ENCODE measurements around the gene FMNL2. TPM values are rescaled to one million over a fixed set of nuclear protein-coding genes. Genes with fewer than 3 reads are reported as not detected.

The FMNL2 gene
- total RNA-seq, 1 experiment from 2014 or later, result 46.5 TPM

DNA sequence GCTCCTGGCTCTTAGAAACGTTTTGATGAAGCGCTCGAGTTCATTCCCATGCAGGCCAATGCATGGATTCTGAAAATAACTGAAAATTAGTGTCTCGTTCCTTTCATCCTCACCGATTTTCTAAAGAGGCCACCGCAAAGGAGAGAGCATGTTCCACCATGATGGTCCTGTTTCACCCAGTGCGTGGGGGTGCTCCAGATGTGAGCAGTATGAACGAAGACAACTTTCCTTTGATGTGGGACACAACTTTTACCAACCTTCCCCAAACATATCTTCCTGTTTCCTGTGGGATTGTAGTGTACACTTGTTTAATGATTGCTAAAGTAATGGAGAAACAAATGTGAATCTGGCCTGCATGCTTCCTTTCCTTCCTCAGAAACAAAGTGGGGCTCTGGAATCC, 267.8 kb downstream of the FMNL2 start:
- TF ChIP-seq, protein P1, sequence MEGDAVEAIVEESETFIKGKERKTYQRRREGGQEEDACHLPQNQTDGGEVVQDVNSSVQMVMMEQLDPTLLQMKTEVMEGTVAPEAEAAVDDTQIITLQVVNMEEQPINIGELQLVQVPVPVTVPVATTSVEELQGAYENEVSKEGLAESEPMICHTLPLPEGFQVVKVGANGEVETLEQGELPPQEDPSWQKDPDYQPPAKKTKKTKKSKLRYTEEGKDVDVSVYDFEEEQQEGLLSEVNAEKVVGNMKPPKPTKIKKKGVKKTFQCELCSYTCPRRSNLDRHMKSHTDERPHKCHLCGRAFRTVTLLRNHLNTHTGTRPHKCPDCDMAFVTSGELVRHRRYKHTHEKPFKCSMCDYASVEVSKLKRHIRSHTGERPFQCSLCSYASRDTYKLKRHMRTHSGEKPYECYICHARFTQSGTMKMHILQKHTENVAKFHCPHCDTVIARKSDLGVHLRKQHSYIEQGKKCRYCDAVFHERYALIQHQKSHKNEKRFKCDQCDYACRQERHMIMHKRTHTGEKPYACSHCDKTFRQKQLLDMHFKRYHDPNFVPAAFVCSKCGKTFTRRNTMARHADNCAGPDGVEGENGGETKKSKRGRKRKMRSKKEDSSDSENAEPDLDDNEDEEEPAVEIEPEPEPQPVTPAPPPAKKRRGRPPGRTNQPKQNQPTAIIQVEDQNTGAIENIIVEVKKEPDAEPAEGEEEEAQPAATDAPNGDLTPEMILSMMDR (IDR thresholded peaks at IDR 0.05; ENCODE audit: unreplicated experiment), result no peak
- no peak for DNase-seq
- Mint-ChIP-seq H3K9me3 (ENCODE audit: low read depth, unreplicated experiment) (no peaks in the 10 kb centered on the region), H3K36me3 (ENCODE audit: insufficient read depth, unreplicated experiment) (no peaks in the 10 kb centered on the region), H3K27ac (ENCODE audit: unreplicated experiment) (no peak overlapping the region), H3K27me3 (ENCODE audit: unreplicated experiment) (no peaks in the 10 kb centered on the region), H3K4me1 (ENCODE audit: low read depth, unreplicated experiment) (peaks cover 9% of the 10 kb centered on the region), H3K4me3 (ENCODE audit: low read depth, unreplicated experiment) (no peak overlapping the region)
- CTCF ChIA-PET, result no interaction called here
- no TSS peak for BruUV-seq (replicated peaks)
- intact Hi-C loops (cut with micrococcal nuclease; ENCODE audit: unreplicated experiment), result no loop called here

DNA sequence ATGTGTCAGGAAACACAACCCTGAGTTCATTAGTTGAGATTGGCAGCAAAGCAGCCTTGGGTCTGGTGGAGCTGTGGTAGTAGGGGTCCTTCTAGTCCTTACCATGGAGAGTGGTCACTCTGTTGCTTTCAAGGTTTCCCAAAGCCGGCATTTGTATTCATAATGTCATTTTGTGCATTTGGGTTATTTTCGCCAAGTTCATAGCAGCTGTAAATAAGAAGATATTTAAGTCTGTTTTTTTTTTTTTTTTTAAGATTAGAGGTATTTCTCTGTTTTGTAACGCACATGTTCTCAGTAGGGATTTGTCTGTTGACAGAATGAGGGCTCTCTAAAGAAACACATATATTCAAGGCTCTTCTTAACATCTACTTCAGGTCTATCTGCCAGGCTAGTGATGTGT, 268.2 kb downstream of the FMNL2 start:
- Mint-ChIP-seq H3K27ac (ENCODE audit: unreplicated experiment) (no peak overlapping the region), H3K36me3 (ENCODE audit: insufficient read depth, unreplicated experiment) (no peaks in the 10 kb centered on the region), H3K4me3 (ENCODE audit: low read depth, unreplicated experiment) (no peak overlapping the region), H3K9me3 (ENCODE audit: low read depth, unreplicated experiment) (no peaks in the 10 kb centered on the region), H3K4me1 (ENCODE audit: low read depth, unreplicated experiment) (peaks cover 9% of the 10 kb centered on the region), H3K27me3 (ENCODE audit: unreplicated experiment) (no peaks in the 10 kb centered on the region)
- no TSS peak for BruUV-seq (replicated peaks)
- CTCF ChIA-PET, result no interaction called here
- TF ChIP-seq, protein P1 (IDR thresholded peaks at IDR 0.05; ENCODE audit: unreplicated experiment), result no peak
- intact Hi-C loops (cut with micrococcal nuclease; ENCODE audit: unreplicated experiment), result no loop called here
- DNase-seq, result no peak

DNA sequence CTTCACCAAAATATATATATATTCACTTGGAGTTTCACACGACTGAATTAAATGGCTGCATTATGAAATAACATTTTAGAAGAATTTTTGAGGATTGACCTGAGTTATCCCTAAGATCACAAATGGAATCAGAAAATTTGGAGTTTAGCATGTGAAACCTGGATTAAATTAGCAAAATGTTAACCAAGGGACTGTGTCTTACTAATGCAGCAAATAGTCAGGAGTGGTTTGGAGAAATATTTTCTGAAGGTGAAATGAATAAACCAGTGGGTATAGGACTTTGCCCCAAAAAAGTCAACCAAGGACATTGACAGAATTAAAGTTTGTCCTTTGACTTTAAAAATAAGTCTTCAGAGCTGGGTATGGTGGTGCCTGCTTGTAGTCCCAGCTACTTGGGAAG, 271.1 kb downstream of the FMNL2 start:
- CTCF ChIA-PET, result interaction anchor here (0.7 kb wide), 1 partner anchor 11 kb away, joined by 4 read pairs; no protein-coding TSS in a partner anchor
- BruUV-seq (replicated peaks), result no TSS peak
- Mint-ChIP-seq H3K4me1 (ENCODE audit: low read depth, unreplicated experiment) (no peaks in the 10 kb centered on the region), H3K36me3 (ENCODE audit: insufficient read depth, unreplicated experiment) (no peaks in the 10 kb centered on the region), H3K27me3 (ENCODE audit: unreplicated experiment) (no peaks in the 10 kb centered on the region), H3K4me3 (ENCODE audit: low read depth, unreplicated experiment) (no peak overlapping the region), H3K27ac (ENCODE audit: unreplicated experiment) (no peak overlapping the region), H3K9me3 (ENCODE audit: low read depth, unreplicated experiment) (no peaks in the 10 kb centered on the region)
- TF ChIP-seq, protein P1 (IDR thresholded peaks at IDR 0.05; ENCODE audit: unreplicated experiment), result no peak
- intact Hi-C loops (cut with micrococcal nuclease; ENCODE audit: unreplicated experiment), result no loop called here
- no peak for DNase-seq

DNA sequence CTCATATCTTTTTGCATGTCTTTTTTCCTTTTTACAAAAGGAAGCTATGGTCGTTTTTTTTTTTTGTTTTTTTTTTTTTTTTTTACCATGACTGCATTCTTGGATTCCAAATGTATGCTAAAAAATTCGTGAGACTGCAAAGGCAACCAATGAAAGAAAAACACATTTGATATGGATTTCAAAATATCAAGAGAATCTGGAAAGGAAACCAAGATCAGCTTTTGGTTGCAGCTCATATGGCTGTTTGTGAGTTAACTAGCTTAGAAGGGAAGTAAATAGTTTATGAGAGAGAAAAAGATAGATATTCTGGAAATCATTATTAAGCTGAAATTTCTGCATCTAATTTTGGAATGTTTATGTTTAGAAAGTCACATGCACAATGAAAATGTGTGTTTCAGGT, 272.0 kb downstream of the FMNL2 start:
- intact Hi-C loops (cut with micrococcal nuclease; ENCODE audit: unreplicated experiment), result no loop called here
- no TSS peak for BruUV-seq (replicated peaks)
- TF ChIP-seq, protein P1 (IDR thresholded peaks at IDR 0.05; ENCODE audit: unreplicated experiment), result no peak
- peaks cover 3% of the 10 kb centered on the region for H3K36me3 Mint-ChIP-seq (ENCODE audit: insufficient read depth, unreplicated experiment)
- no peaks in the 10 kb centered on the region for H3K4me1 Mint-ChIP-seq (ENCODE audit: low read depth, unreplicated experiment)
- H3K9me3 Mint-ChIP-seq (ENCODE audit: low read depth, unreplicated experiment), result no peaks in the 10 kb centered on the region
- H3K27me3 Mint-ChIP-seq (ENCODE audit: unreplicated experiment), result no peaks in the 10 kb centered on the region
- no peak overlapping the region for H3K4me3 Mint-ChIP-seq (ENCODE audit: low read depth, unreplicated experiment)
- DNase-seq, result no peak
- CTCF ChIA-PET, result interaction anchor here (0.6 to 0.7 kb wide), 3 partner anchors 9 to 431 kb away, joined by 3 to 7 read pairs (median 4); partner anchors contain the start of gene STAM2
- H3K27ac Mint-ChIP-seq (ENCODE audit: unreplicated experiment), result no peak overlapping the region

Data from Calu3 (cell line).